Measurements from ENCODE around the gene PRICKLE1.

- no peak for TF ChIP-seq POLR2AphosphoS5 (IDR thresholded peaks at IDR 0.05; ENCODE audit: low read depth)
- TF ChIP-seq, protein P1, sequence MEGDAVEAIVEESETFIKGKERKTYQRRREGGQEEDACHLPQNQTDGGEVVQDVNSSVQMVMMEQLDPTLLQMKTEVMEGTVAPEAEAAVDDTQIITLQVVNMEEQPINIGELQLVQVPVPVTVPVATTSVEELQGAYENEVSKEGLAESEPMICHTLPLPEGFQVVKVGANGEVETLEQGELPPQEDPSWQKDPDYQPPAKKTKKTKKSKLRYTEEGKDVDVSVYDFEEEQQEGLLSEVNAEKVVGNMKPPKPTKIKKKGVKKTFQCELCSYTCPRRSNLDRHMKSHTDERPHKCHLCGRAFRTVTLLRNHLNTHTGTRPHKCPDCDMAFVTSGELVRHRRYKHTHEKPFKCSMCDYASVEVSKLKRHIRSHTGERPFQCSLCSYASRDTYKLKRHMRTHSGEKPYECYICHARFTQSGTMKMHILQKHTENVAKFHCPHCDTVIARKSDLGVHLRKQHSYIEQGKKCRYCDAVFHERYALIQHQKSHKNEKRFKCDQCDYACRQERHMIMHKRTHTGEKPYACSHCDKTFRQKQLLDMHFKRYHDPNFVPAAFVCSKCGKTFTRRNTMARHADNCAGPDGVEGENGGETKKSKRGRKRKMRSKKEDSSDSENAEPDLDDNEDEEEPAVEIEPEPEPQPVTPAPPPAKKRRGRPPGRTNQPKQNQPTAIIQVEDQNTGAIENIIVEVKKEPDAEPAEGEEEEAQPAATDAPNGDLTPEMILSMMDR (conservative IDR thresholded peaks at IDR 0.05; ENCODE audit: low read depth in 2 of 2) = no peak
- no peak for TF ChIP-seq JUNB (IDR thresholded peaks at IDR 0.05; ENCODE audit: unreplicated experiment)
- TF ChIP-seq CREB1 (CRISPR knock-in tag; IDR thresholded peaks at IDR 0.05; ENCODE audit: low read depth) = no peak
- TF ChIP-seq EZH2 (IDR thresholded peaks at IDR 0.05; ENCODE audit: low read depth, unreplicated experiment) = no peak
- TF ChIP-seq REST (IDR thresholded peaks at IDR 0.05; ENCODE audit: unreplicated experiment) = no peak
Observed at GRCh38 chr12:42507081-42507480, 82.5 kb downstream of the PRICKLE1 start.
